ENCODE data around the gene KRCC1.
"Not testable (repeated sequence)": the region's sequence is repeated elsewhere in the genome, so short reads cannot be mapped to it uniquely, and the experiment has no call there.

The KRCC1 gene

GRCh38 chr2:88000474-88000873 lies 55.1 kb downstream of the KRCC1 start:
- not testable (repeated sequence) for DNase-seq (ENCODE audit: low read depth)

DNA sequence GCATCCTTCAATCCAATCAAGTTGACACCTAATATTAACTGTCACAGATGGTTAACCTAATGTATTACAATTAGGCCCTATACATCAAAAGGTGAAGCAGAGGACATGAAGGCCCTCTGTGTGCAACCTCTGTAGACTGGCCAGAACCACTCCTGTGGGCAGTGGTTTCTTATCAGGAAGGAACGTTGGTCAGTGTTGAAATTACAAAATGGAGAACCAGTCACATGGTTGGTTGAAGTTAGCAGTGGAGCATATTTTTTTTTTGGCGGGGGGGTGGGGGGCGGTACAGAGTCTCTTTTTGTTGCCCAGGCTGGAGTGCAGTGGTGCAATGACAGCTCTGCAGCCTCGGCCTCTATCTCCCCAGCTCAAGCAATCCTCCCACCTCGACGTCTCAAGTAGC lies 59.0 kb downstream of the KRCC1 start:
- no peak for DNase-seq (ENCODE audit: low read depth)

- no peak for DNase-seq (ENCODE audit: low read depth)
These were observed 59.8 kb downstream of the KRCC1 start for GRCh38 chr2:87995756-87996155.

DNA sequence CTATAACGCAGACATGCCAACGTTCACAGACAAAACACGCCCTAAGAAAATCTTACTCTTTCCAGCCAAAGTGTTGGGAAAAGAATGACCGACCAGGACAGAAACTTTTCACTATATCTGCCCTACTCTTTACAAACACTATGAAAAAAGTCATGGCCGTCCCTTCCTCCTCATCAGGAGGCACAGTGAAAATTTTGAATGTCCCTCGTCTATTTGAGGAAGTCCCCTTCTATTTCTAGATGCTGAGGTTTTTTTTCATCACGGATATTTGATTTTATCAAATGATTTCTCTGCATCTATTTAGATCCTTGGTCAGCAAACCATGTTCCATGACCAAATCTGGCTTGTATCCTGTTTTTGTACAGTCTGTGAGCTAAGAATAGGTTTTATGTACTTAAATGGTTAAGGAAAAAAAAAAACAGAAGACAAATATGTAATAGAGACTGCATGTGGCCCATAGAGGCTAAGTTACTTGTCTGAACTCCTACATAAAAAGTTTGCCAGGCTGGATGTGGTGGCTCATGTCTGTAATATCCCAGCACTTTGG lies 61.2 kb downstream of the KRCC1 start:
- DNase-seq (ENCODE audit: low read depth), result not testable (repeated sequence)

DNA sequence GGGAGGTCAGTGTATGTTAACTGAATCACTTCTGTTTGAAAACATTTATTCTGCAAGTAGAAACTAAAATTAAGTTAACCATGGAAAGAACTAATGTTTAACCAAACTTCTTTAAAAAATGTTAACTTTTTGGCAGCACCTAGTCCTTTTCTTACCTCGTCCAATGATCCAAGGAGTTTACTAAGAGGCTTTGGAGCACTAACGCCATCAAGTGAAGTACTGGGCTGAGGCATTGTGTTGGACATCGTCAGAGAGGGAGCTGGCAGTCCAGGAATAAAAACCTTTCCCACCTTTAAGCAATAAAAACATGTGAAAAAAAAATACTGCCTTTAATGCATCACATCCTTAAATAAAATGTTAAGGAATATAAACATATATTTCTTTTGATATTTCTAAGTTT lies 63.0 kb downstream of the KRCC1 start:
- DNase-seq (ENCODE audit: low read depth), result not testable (repeated sequence)

DNA sequence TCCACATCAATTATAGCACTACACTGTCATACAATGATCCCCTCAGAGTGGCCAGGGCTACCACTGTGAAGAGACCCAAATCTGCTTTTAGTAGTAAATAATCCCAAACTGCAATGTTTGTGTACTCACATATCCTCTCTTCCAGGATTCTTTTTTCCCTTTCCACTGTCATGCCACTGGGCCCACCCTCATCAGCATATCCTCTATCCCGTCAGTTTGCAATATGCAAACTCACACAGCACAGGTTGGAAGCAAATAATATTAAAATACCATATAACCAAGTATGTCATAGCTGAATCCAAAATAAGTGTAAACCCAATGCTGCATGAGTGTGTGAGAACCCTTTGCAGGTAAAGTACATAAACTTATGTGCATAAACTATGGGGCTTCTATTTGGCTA lies 68.1 kb downstream of the KRCC1 start:
- not testable (repeated sequence) for DNase-seq (ENCODE audit: low read depth)

- not testable (repeated sequence) for DNase-seq (ENCODE audit: low read depth)
These were observed 69.7 kb downstream of the KRCC1 start for GRCh38 chr2:87985902-87986301.

GRCh38 chr2:87981182-87981581 lies 74.4 kb downstream of the KRCC1 start:
- not testable (repeated sequence) for DNase-seq (ENCODE audit: low read depth)
